ENCODE measurements around the gene DPP6.

The DPP6 gene

GRCh38 chr7:154872811-154873499 is 820.8 kb downstream of the DPP6 start:
- ChIA-PET POLR2A (no interaction called here), CTCF (no interaction called here)
- no peak for TF ChIP-seq CTCF (IDR thresholded peaks at IDR 0.05; ENCODE audit: control extremely low read depth, extremely low read depth, low read depth, missing control alignments)
- no peak for DNase-seq (ENCODE audit: extremely low spot score)

GRCh38 chr7:154873500-154874121 is 821.4 kb downstream of the DPP6 start:
- no peak for TF ChIP-seq CTCF (IDR thresholded peaks at IDR 0.05; ENCODE audit: control extremely low read depth, extremely low read depth, low read depth, missing control alignments)
- POLR2A ChIA-PET, result no interaction called here
- CTCF ChIA-PET, result no interaction called here
- no peak for DNase-seq (ENCODE audit: extremely low spot score)

GRCh38 chr7:154874409-154875113 is 822.4 kb downstream of the DPP6 start:
- DNase-seq (ENCODE audit: extremely low spot score), result no peak
- no peak for TF ChIP-seq CTCF (IDR thresholded peaks at IDR 0.05; ENCODE audit: control extremely low read depth, extremely low read depth, low read depth, missing control alignments)
- CTCF ChIA-PET, result no interaction called here
- POLR2A ChIA-PET, result no interaction called here

GRCh38 chr7:154875297-154875696 is 823.1 kb downstream of the DPP6 start:
- CTCF ChIA-PET, result no interaction called here
- POLR2A ChIA-PET, result no interaction called here
- DNase-seq (ENCODE audit: extremely low spot score), result no peak
- TF ChIP-seq CTCF (IDR thresholded peaks at IDR 0.05; ENCODE audit: control extremely low read depth, extremely low read depth, low read depth, missing control alignments), result no peak

- CTCF ChIA-PET, result no interaction called here
- POLR2A ChIA-PET, result no interaction called here
- DNase-seq (ENCODE audit: extremely low spot score), result no peak
- no peak for TF ChIP-seq CTCF (IDR thresholded peaks at IDR 0.05; ENCODE audit: control extremely low read depth, extremely low read depth, low read depth, missing control alignments)
Observed at GRCh38 chr7:154876516-154876915, 824.3 kb downstream of the DPP6 start.

- POLR2A ChIA-PET, result no interaction called here
- no peak for DNase-seq (ENCODE audit: extremely low spot score)
- CTCF ChIA-PET, result no interaction called here
- no peak for TF ChIP-seq CTCF (IDR thresholded peaks at IDR 0.05; ENCODE audit: control extremely low read depth, extremely low read depth, low read depth, missing control alignments)
Observed at GRCh38 chr7:154877031-154877430, 824.8 kb downstream of the DPP6 start.

Measured in GM10248 (cell line).